ENCODE data around the gene CARS1.

Gene CARS1

DNA sequence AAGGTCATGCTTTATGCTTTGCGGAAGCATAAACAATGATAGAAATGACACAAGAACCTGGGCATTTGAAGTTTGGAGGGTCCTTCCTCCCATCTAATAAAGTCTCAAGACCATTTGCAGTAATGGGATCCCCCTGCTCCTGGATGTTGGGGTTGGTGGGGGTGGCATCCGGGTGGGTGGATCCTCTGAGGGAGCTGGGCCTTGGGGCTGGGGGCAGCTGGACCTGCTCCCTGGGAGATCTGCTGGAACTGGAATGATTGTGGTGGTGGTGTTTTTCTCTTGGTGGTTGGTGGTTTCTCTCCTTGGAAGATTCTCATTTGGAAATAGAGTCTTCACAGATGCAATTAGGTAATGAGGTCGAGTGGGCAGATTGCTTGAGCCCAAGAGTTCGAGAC is 62.9 kb downstream of the CARS1 start:
- in situ Hi-C loops (cut with MboI; ENCODE audit: low sequenced_read_pairs), result no loop called here

GRCh38 chr11:2992997-2993325 is 64.3 kb downstream of the CARS1 start:
- in situ Hi-C loops (cut with MboI; ENCODE audit: low sequenced_read_pairs), result no loop called here

DNA sequence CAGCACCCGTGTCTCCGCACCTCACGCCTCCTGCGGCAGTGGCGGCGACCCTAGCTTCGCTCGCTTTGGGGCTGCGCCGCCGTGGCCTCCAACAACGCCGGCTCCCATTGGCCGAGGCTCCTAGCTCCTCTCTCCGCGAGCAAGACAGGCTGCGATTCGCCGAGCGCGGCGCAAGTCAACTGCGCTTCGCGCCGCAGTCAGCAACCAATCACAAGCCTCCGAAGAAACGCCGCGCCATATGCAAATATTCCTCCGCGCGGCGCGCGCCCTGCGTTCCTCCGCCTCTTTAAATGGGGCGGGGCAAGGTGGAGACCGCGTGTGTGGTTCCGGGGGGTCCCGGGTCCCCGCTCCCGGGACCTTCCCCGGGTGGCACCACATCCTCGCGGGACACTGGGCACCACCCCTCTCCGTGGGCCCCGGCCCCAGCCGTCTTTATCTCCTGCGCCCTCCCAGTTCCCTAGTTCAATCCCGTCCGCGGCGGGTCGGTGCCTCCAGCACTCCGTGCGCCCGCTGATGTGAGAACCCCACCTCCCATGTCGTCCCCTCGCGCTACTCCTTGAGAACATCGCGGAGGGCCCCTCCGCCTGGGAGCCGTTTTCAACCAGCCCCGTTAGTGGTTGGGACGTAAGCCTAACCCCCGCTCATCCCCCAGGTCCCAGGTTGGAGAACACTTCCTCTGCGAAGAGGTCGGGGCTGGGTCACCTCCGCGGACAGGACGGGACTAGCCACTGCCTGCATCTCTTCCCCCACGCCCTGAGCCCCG is 64.8 kb downstream of the CARS1 start, which contains the start of gene NAP1L4:
TSS of gene NAP1L4 (minus strand) at position 96 of the 763 bp plus-strand sequence. CDS start 13,109 bp downstream, outside the sequence.
- in situ Hi-C loops (cut with MboI; ENCODE audit: low sequenced_read_pairs), result no loop called here

GRCh38 chr11:2991452-2992233 is 65.6 kb downstream of the CARS1 start:
- in situ Hi-C loops (cut with MboI; ENCODE audit: low sequenced_read_pairs), result no loop called here

DNA sequence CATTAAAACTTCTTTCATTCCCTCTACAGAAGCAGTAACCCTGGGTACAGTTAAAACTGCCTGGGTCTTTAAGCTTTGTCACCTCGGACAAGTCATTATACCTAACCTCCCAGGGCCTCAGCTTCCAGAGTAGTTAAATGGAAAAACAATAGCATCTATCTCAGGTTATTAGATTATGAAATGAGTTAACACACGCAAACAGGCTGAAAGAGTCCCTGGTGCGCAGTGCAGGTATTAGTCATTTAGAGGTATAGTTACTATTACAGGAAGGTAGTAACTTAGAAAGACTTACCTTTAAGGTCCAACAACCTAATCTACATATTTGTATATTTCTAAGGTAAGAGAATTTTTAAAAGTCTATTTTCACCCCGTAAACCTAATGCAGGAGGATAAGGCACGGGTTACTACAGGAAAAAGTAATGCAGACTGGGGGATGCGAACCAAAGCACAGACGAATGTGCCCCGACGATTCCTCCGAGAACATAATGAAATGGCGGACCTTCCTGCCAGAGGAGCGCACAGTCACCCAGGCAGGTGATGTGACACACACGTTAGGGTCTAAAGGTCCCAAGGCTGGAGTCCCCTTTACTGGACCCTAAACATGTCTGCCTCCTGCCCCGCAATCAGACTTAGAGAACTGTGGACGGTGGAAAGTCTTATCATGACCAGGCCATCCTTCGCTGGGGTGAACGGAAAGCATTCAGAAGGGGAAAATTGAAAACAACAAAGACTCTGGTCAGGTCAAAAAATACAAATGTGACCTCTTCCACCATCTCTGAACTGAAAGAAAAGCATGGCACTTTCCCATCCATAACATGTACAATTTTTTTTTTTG is 66.4 kb downstream of the CARS1 start:
- in situ Hi-C loops (cut with MboI; ENCODE audit: low sequenced_read_pairs), result no loop called here

DNA sequence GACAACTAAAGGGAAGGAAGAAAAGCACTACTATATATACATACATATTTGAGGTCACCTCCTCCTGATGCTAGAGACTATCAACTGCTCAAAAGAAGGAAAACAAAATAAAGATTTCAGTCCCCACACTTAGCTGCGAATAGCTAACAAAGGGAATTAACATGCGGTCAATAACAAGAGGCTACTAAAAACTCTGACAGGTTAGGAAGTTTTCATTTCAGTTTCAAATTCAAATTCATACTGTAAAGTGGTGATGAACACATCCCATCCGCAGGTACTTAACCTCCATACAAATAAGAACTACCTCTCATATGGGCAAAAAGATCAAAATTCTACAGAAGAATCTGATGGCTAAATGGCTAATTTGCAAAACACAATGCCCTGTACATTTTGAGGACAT is 67.7 kb downstream of the CARS1 start:
- in situ Hi-C loops (cut with MboI; ENCODE audit: low sequenced_read_pairs), result no loop called here

DNA sequence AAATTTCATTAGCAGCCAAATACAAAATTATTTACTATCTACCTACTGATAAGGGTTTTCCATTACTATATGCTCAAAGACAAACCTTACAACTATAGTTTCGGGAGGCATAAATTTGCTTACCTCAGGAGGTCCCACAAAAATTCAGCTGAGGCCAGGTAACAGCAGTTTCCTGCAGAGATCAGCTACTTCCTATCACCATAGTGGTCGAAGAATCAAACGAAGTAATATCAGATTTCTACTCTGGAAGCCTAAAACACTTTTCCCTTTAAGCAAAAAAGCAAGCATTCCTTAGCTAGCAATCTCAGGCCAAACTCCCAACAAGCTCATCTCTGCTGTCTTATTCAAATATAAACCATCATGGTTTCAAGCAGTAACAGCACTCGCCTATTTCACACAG is 68.2 kb downstream of the CARS1 start:
- in situ Hi-C loops (cut with MboI; ENCODE audit: low sequenced_read_pairs), result no loop called here

DNA sequence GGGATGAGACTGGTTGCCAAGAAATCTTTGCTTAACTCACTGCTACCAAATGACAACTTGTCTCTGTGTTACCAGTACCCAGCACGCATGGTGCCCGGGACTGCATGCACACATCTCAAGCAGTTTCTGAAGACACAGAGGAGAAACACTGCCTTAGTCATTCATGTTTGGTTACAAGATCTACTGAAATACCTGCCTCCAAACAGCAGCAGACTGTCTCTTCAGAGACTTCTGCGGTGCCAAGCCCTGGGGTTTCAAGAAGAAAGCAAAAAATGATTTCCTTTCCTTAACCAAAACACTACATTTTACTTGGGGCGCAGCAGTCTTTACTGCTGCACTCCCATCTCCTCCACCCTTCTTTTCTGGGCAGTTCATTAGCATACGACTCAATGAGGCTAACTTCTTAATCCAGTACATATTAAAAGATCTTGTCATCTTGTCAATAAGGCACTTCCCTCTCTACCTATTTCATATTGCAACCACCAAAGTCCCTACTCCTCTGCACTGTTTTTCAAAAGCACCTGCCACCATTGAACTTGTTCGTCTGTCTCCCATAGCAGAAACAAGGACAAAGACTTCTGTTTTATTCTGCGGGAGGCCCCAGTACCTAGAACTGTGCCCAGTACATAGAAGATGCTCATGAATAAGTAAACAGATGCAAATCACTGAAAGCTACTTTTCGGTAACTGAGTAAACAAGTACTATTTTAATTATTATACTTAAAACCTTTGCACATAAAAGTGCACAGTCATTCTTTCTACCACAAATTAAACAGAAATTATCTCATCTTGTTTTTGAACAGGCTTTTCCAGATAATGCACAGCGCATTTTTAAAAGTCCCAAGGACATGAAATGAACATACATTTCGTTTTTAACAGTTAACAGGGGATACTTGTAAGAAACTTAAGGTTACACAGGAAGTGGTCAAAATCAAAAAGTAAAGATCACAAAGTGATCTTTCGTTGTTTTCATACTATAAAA is 69.1 kb downstream of the CARS1 start:
- in situ Hi-C loops (cut with MboI; ENCODE audit: low sequenced_read_pairs), result no loop called here

GRCh38 chr11:2983908-2984307 is 73.3 kb downstream of the CARS1 start:
- in situ Hi-C loops (cut with MboI; ENCODE audit: low sequenced_read_pairs), result no loop called here

- in situ Hi-C loops (cut with MboI; ENCODE audit: low sequenced_read_pairs), result no loop called here
Observed at GRCh38 chr11:2982214-2982613, 75.0 kb downstream of the CARS1 start.

DNA sequence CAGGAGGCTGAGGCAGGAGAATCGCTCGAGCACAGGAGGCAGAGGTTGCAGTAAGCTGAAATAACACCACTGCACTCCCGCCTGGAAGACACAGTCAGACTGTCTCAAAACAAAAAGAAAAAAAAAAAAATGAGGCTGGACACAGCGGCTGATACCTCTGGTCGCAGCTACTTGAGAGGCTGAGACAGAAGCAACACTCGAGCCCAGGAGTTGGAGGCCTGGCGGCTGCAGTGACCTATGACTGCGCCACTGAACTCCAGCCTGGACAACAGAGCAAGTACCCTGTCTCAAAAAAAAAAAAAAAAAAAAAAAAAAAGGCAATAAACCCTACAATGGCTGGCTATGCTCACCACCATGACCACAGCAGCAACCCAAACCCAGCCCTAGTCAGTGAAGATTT is 76.1 kb downstream of the CARS1 start:
- in situ Hi-C loops (cut with MboI; ENCODE audit: low sequenced_read_pairs), result no loop called here

GRCh38 chr11:2980168-2980840 is 76.9 kb downstream of the CARS1 start:
- in situ Hi-C loops (cut with MboI; ENCODE audit: low sequenced_read_pairs), result no loop called here

DNA sequence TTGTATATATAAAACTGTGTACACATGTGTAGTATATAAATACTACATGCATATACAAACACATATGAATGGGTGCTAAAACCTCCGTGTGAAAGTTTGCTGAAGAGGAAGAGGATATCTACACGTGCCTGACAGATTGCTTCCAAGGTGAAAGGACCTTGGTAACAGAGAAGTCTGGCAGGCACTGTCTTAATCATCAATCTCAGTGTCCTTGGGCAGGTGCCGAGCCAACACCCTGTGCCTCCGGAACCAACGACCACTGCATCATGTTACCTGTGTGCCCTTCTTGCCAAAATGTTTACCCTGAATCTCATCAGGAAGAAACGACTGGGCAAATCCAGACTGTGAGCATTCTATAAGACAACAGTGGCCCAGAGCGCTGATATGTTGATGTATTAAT is 80.1 kb downstream of the CARS1 start:
- in situ Hi-C loops (cut with MboI; ENCODE audit: low sequenced_read_pairs), result no loop called here

GRCh38 chr11:2976294-2977063 is 80.7 kb downstream of the CARS1 start:
- in situ Hi-C loops (cut with MboI; ENCODE audit: low sequenced_read_pairs), result no loop called here

- in situ Hi-C loops (cut with MboI; ENCODE audit: low sequenced_read_pairs), result no loop called here
Observed at GRCh38 chr11:2975594-2975993, 81.6 kb downstream of the CARS1 start.

GRCh38 chr11:2974272-2974671 is 83.0 kb downstream of the CARS1 start:
- in situ Hi-C loops (cut with MboI; ENCODE audit: low sequenced_read_pairs), result no loop called here

- in situ Hi-C loops (cut with MboI; ENCODE audit: low sequenced_read_pairs), result no loop called here
Observed at GRCh38 chr11:2968341-2968900, 88.8 kb downstream of the CARS1 start.

- in situ Hi-C loops (cut with MboI; ENCODE audit: low sequenced_read_pairs), result no loop called here
Observed at GRCh38 chr11:2964782-2965181, 92.4 kb downstream of the CARS1 start.

- in situ Hi-C loops (cut with MboI; ENCODE audit: low sequenced_read_pairs), result no loop called here
Observed at GRCh38 chr11:2963761-2964160, 93.5 kb downstream of the CARS1 start.
